Panc1 (cell line): ENCODE data around the gene PHF14. TPM values are rescaled to one million over a fixed set of nuclear protein-coding genes. Genes with fewer than 3 reads are reported as not detected.

ENCODE experiments used
- ATAC-seq: fragments of 200-7000 bp; cut with Tn5 transposase; 2 replicates; pipeline ENCODE4 v1.9.1; 2020; ENCODE audit warnings: mild to moderate bottlenecking, moderate library complexity
- BruUV-seq: library from RNA; stranded (reverse); fragments of 400-500 nt; replicated peaks from 2 replicates; lab custom pipeline; 2021; lab: Mats Ljungman, UMichigan
- CTCF ChIA-PET: fragments of 300-600 bp; sonication (Branson Sonifier 250); formaldehyde crosslinking; loops from one replicate; lab custom pipeline; 2022; ENCODE audit warnings: antibody characterized with exemption; lab: Charles Lee
- POLR2A ChIA-PET: fragments of 300-600 bp; sonication (Branson Sonifier 250); formaldehyde crosslinking; loops from one replicate; lab custom pipeline; 2022; ENCODE audit warnings: antibody characterized with exemption; lab: Charles Lee
- DNase-seq: peaks from one replicate; pipeline ENCODE4 v3.0.0-alpha.2; 2010; ENCODE audit warnings: low read depth, low spot score
- H3K27ac ChIP-seq: 2 replicates; pipeline ENCODE4 v1.5.1; 2011; ENCODE audit warnings: mild to moderate bottlenecking, low read length, inconsistent platforms
- H3K27me3 ChIP-seq: fragments of 200-500 bp; sonication (Bioruptor generic); 2 replicates; pipeline ENCODE4 v1.6.0; 2014; ENCODE audit warnings: low read length, inconsistent platforms; ENCODE audit not compliant: control insufficient read depth, insufficient read depth
- H3K36me3 ChIP-seq: fragments of 200-500 bp; sonication (Bioruptor generic); 2 replicates; pipeline ENCODE4 v1.5.1; 2014; ENCODE audit warnings: inconsistent platforms, mild to moderate bottlenecking, low read length, moderate library complexity; ENCODE audit not compliant: control insufficient read depth, insufficient read depth
- H3K4me1 ChIP-seq: 2 replicates; pipeline ENCODE4 v1.5.1; 2011; ENCODE audit warnings: inconsistent platforms, mild to moderate bottlenecking, low read length, moderate library complexity; ENCODE audit not compliant: control insufficient read depth, insufficient read depth
- H3K4me3 ChIP-seq, 2 experiments: 2 replicates each; pipeline ENCODE4 v1.5.1; 2011 to 2012; ENCODE audit warnings: low read depth in 2 of 2, low read length in 2 of 2, mild to moderate bottlenecking in 2 of 2, inconsistent platforms in 1 of 2, moderate library complexity in 1 of 2
- H3K9me3 ChIP-seq: fragments of 200-500 bp; sonication (Bioruptor generic); 2 replicates; pipeline ENCODE4 v1.5.1; 2014; ENCODE audit warnings: low read depth, mild to moderate bottlenecking, inconsistent platforms, low read length, moderate library complexity; ENCODE audit not compliant: control insufficient read depth, insufficient read depth
- POLR2AphosphoS5 ChIP-seq: IDR thresholded peaks from 2 replicates; pipeline ENCODE4 v1.6.1; 2012; ENCODE audit warnings: mild to moderate bottlenecking, low read depth, low read length, moderate library complexity
- REST ChIP-seq, 2 experiments: IDR thresholded peaks; 2 replicates each; pipeline ENCODE4 v1.6.1; 2011 to 2012; ENCODE audit warnings: low read depth in 2 of 2, control low read depth in 1 of 2, low read length in 1 of 2, mild to moderate bottlenecking in 1 of 2, moderate library complexity in 1 of 2; ENCODE audit not compliant: insufficient read depth in 1 of 2
- SIN3A ChIP-seq: IDR thresholded peaks from 2 replicates; pipeline ENCODE4 v1.6.1; 2012; ENCODE audit warnings: low read depth, mild to moderate bottlenecking, low read length, moderate library complexity, borderline replicate concordance; ENCODE audit not compliant: insufficient read depth
- TCF7L2 ChIP-seq: IDR thresholded peaks from 2 replicates; pipeline ENCODE4 v1.6.1; 2011; ENCODE audit warnings: mild to moderate bottlenecking, low read depth, low read length, inconsistent platforms
- in situ Hi-C: cut with HindIII; loops from 2 replicates; pipeline ENCODE4 v1.10.0; 2016; ENCODE audit warnings: low sequenced_read_pairs, low pct_unique_long_range_greater_than_20kb
- intact Hi-C: fragments of 100-400 bp; cut with micrococcal nuclease; formaldehyde crosslinking; loops from one replicate; pipeline ENCODE4 v1.10.0; 2022; ENCODE audit not compliant: unreplicated experiment
- total RNA-seq: library from RNA; stranded (reverse); gene quantifications from one replicate; pipeline ENCODE4 v1.2.1, GENCODE V29; 2021; ENCODE audit not compliant: unreplicated experiment

The PHF14 gene
- total RNA-seq, 1 experiment from 2014 or later: 85.6 TPM

DNA sequence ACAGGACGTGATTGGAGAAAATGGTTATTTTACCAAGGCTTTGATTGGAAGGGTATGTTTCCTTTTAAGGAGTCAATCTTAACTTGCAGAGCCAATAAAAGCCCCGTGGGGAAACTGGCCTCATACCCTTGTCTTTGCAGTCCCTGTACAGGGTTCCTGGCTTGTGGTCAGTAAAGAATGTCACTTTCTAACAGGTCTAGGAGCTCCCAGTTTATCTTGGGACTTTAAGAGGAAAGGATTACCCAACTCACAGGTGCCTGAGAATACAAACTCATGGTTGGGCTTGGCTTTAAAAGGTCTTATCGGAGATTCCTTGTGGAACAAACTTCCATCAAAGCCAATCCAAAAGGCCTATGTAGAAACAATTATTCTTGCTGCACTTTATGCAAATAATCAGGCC, 221.8 kb downstream of the PHF14 start:
- DNase-seq (no peak), ATAC-seq (no peak)
- TF ChIP-seq REST (IDR thresholded peaks at IDR 0.05; ENCODE audit: insufficient read depth in 1 of 2, low read depth in 2 of 2, low read length in 1 of 2) (no peak), SIN3A (no peak), POLR2AphosphoS5 (no peak), TCF7L2 (no peak)
- no peak overlapping the region for H3K4me3 ChIP-seq
- no peaks in the 10 kb centered on the region for H3K27me3 ChIP-seq
- POLR2A ChIA-PET: interaction anchor here (0.8 kb wide), 1 partner anchor 12 kb away, joined by 3 read pairs; no protein-coding TSS in a partner anchor
- peaks cover 10% of the 10 kb centered on the region for H3K4me1 ChIP-seq
- intact Hi-C loops: no loop called here
- CTCF ChIA-PET: no interaction called here
- no peaks in the 10 kb centered on the region for H3K36me3 ChIP-seq
- in situ Hi-C loops: no loop called here
- no TSS peak for BruUV-seq
- no peaks in the 10 kb centered on the region for H3K9me3 ChIP-seq
- no peak overlapping the region for H3K27ac ChIP-seq

DNA sequence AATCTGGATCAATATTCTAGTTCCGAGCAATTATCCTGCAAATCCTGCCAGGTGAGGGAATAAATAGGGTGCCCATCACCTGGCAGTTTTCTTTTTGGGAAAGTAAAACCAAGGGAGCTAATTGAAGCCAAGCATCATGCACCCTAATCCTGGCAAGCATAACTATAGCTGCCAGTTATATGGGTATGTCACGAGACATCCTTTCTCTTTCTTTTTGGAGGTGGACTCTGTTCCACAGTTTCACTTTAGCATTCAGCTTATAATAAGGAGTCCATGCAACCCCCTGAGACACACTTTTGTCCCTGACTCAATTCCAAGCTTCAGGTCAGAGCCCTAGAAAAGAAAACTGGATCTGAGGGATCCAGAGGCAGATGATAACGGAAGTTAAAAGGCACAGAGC, 222.5 kb downstream of the PHF14 start:
- TF ChIP-seq TCF7L2: no peak
- TF ChIP-seq REST (IDR thresholded peaks at IDR 0.05; ENCODE audit: insufficient read depth in 1 of 2, low read depth in 2 of 2, low read length in 1 of 2): no peak
- no peak for TF ChIP-seq SIN3A
- no peak for TF ChIP-seq POLR2AphosphoS5
- H3K4me3 ChIP-seq: no peak overlapping the region; a peak in 1 of 4 replicates
- intact Hi-C loops: no loop called here
- in situ Hi-C loops: no loop called here
- CTCF ChIA-PET: no interaction called here
- no peak overlapping the region for H3K27ac ChIP-seq
- POLR2A ChIA-PET: interaction anchor here (0.8 kb wide), 1 partner anchor 12 kb away, joined by 3 read pairs; no protein-coding TSS in a partner anchor
- H3K36me3 ChIP-seq: no peaks in the 10 kb centered on the region
- H3K4me1 ChIP-seq: peaks cover 10% of the 10 kb centered on the region
- no peak for DNase-seq
- BruUV-seq: no TSS peak
- no peaks in the 10 kb centered on the region for H3K9me3 ChIP-seq
- no peak for ATAC-seq
- no peaks in the 10 kb centered on the region for H3K27me3 ChIP-seq

GRCh38 chr7:11203224-11203623, 229.6 kb downstream of the PHF14 start:
- Histone ChIP-seq H3K36me3 (no peaks in the 10 kb centered on the region), H3K27me3 (no peaks in the 10 kb centered on the region), H3K9me3 (no peaks in the 10 kb centered on the region), H3K4me1 (no peaks in the 10 kb centered on the region), H3K27ac (no peak overlapping the region), H3K4me3 (no peak overlapping the region)
- ATAC-seq: no peak
- CTCF ChIA-PET: no interaction called here
- no peak for DNase-seq
- in situ Hi-C loops: no loop called here
- POLR2A ChIA-PET: no interaction called here
- intact Hi-C loops: no loop called here
- BruUV-seq: no TSS peak
- no peak for TF ChIP-seq POLR2AphosphoS5
